Neutrophil (primary cell): Measurements from ENCODE around the gene LAMC3.

Source experiments
- H3K27ac ChIP-seq: fragments of 200-600 bp; sonication (generic); 2 replicates; pipeline ENCODE4 v1.5.1; 2016; ENCODE audit warnings: mild to moderate bottlenecking, moderate library complexity
- H3K27me3 ChIP-seq: fragments of 200-600 bp; sonication (generic); 2 replicates; pipeline ENCODE4 v1.6.0; 2016; ENCODE audit warnings: mild to moderate bottlenecking
- H3K36me3 ChIP-seq: fragments of 200-600 bp; sonication (generic); 2 replicates; pipeline ENCODE4 v1.5.1; 2017
- H3K4me1 ChIP-seq, 2 experiments: fragments of 200-600 bp in 1 of 2; sonication (generic) in 1 of 2; 1 replicate in 1 of 2; 2 replicates in 1 of 2; pipeline versions ENCODE4 v1.5.1 to v1.6.1; 2013 to 2016; ENCODE audit warnings: low read depth in 1 of 2, low read length in 1 of 2, mild to moderate bottlenecking in 1 of 2, moderate library complexity in 1 of 2; ENCODE audit not compliant: control insufficient read depth in 1 of 2, insufficient read depth in 1 of 2
- H3K4me3 ChIP-seq, 2 experiments: fragments of 200-600 bp in 1 of 2; sonication (generic) in 1 of 2; 1 replicate in 1 of 2; 2 replicates in 1 of 2; pipeline ENCODE4 v1.5.1; 2013 to 2016; ENCODE audit warnings: low read depth in 1 of 2, low read length in 1 of 2, mild to moderate bottlenecking in 1 of 2, moderate library complexity in 1 of 2
- H3K9me3 ChIP-seq: fragments of 200-600 bp; sonication (generic); 2 replicates; pipeline ENCODE4 v1.5.1; 2016
- CTCF ChIP-seq: fragments of 200-600 bp; sonication (generic); IDR thresholded peaks from 2 replicates; pipeline ENCODE4 v1.5.1; 2016; ENCODE audit warnings: antibody characterized with exemption

The LAMC3 gene

GRCh38 chr9:131081868-131082267 lies 72.9 kb downstream of the LAMC3 start:
- Histone ChIP-seq H3K4me3 (no peak overlapping the region), H3K4me1 (no peaks in the 10 kb centered on the region), H3K9me3 (no peaks in the 10 kb centered on the region), H3K36me3 (no peaks in the 10 kb centered on the region), H3K27ac (no peak overlapping the region), H3K27me3 (peaks cover 3% of the 10 kb centered on the region)
- no peak for TF ChIP-seq CTCF

- Histone ChIP-seq H3K27me3 (peaks cover 3% of the 10 kb centered on the region), H3K4me3 (no peak overlapping the region), H3K4me1 (no peaks in the 10 kb centered on the region), H3K27ac (no peak overlapping the region), H3K9me3 (no peaks in the 10 kb centered on the region), H3K36me3 (no peaks in the 10 kb centered on the region)
- TF ChIP-seq CTCF: no peak
Observed at GRCh38 chr9:131082774-131083512, 74.0 kb downstream of the LAMC3 start.

- no peaks in the 10 kb centered on the region for H3K9me3 ChIP-seq
- TF ChIP-seq CTCF: no peak
- H3K36me3 ChIP-seq: no peaks in the 10 kb centered on the region
- H3K27ac ChIP-seq: no peak overlapping the region
- no peaks in the 10 kb centered on the region for H3K4me1 ChIP-seq
- peaks cover 3% of the 10 kb centered on the region for H3K27me3 ChIP-seq
- H3K4me3 ChIP-seq: no peak overlapping the region
Observed at GRCh38 chr9:131084661-131085369, 75.8 kb downstream of the LAMC3 start.

- Histone ChIP-seq H3K4me1 (no peaks in the 10 kb centered on the region), H3K36me3 (no peaks in the 10 kb centered on the region), H3K27me3 (peaks cover 3% of the 10 kb centered on the region), H3K27ac (no peak overlapping the region), H3K9me3 (no peaks in the 10 kb centered on the region), H3K4me3 (no peak overlapping the region)
- TF ChIP-seq CTCF: no peak
Observed at GRCh38 chr9:131085370-131086122, 76.6 kb downstream of the LAMC3 start.

- H3K27me3 ChIP-seq: peaks cover 3% of the 10 kb centered on the region
- no peaks in the 10 kb centered on the region for H3K4me1 ChIP-seq
- H3K27ac ChIP-seq: no peak overlapping the region
- H3K36me3 ChIP-seq: no peaks in the 10 kb centered on the region
- H3K9me3 ChIP-seq: no peaks in the 10 kb centered on the region
- no peak overlapping the region for H3K4me3 ChIP-seq
- TF ChIP-seq CTCF: no peak
Observed at GRCh38 chr9:131087354-131087893, 78.5 kb downstream of the LAMC3 start.
